NCI-H446 (cell line): ENCODE measurements around the gene TRIM36.
A peak's percentile ranks its signal among the peaks of the same experiment; 100 is the strongest.

Experiments used
- DNase-seq, 2 experiments: peaks; one replicate each; lab custom pipeline; 2025; lab: John Stamatoyannopoulos, UW

Gene TRIM36, protein sequence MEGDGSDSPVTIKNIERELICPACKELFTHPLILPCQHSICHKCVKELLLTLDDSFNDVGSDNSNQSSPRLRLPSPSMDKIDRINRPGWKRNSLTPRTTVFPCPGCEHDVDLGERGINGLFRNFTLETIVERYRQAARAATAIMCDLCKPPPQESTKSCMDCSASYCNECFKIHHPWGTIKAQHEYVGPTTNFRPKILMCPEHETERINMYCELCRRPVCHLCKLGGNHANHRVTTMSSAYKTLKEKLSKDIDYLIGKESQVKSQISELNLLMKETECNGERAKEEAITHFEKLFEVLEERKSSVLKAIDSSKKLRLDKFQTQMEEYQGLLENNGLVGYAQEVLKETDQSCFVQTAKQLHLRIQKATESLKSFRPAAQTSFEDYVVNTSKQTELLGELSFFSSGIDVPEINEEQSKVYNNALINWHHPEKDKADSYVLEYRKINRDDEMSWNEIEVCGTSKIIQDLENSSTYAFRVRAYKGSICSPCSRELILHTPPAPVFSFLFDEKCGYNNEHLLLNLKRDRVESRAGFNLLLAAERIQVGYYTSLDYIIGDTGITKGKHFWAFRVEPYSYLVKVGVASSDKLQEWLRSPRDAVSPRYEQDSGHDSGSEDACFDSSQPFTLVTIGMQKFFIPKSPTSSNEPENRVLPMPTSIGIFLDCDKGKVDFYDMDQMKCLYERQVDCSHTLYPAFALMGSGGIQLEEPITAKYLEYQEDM

DNA sequence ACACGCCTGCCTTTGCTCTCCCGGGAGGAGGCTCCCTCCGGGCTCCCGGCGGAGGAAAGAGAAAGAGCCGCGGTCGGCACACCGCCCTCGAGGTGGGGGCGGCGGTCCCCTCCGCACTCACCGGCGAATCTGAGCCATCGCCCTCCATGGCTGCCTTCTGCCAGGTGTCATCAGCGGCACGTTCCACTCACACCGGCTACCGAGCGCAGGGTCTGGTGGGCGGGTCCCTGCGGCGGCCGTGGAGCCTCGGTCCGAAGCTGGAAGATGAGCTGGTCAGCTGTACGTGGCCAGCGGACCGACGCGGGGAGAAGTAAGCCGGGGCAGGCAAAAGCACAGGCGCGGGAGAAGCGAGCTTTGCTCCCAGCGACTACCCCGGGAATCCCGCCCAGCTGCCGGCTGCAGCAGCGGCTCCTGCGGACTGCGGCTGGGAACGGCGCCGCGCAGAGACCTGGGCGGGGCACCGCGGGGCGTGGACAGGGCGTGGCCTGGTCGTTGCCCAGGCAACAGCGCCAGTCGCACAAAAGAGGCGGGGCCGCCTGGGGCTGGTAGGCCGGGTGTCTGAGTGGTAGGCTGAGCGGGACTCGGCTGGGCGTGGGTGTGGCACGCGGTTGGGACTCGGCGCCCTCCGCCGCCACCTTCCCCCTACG is at the start of gene TRIM36:
TSS of gene TRIM36 (minus strand) at position 422 of the 647 bp plus-strand sequence. CDS start at position 148, 274 bp downstream.
- peak; percentile 83 to 98 for DNase-seq

DNA sequence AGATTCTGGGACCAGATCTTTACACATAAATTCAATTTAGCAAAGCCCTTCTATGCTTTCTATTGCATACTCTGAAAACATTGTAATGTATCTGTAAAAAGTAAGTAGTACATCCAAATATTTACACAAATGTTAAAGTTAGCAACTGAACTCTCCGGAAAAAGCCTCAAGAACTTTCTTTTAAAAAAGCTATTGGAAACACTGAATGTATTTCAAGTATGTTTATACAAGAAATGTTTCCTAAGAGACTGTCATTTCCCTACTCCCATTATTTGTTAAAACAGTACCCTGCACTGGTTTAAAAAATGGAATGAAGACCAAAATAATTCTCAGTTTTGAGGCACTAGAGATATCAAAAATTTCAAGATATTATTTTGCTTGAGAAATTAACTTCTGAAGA is 44.8 kb upstream of the TRIM36 start:
- DNase-seq: no peak

DNA sequence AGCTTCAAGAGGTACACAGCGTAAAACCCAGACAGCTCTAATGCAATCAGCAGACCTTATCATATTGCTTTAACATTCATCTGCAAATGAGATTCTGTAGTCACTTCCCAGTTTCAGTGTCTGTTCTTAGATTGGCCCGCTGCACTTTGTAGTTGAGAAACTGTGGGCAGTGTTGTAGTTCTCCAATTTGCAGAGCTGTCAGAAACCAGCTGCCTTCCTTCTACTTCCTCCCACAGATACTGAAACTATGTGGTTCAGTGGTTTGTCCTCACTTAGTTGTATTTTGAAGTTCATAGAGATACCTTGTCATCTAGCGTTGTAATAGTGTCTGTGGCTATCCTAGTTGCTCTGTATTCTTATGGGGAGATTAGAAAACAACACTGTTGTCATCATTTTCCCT is 39.6 kb upstream of the TRIM36 start:
- no peak for DNase-seq

DNA sequence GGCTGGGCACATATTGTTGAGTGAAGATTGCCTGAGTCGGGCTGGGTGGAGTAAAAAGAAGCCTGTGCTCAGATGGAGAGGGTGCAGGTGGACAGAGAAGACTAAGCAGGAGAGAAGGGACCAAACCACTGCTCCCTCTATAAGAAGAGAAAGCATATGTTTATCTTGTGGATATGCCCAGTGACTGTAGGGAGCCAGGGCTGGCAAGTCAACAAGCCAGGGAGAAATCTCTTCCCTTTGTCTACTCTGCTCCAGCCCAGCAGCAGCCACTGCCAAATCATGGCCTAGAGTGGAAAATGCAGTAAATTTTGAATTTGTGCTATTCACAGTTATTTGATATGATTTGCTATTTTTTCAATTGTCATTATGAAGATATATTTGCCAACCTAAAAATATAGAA is 33.2 kb upstream of the TRIM36 start:
- DNase-seq: peak; percentile 7 to 27

DNA sequence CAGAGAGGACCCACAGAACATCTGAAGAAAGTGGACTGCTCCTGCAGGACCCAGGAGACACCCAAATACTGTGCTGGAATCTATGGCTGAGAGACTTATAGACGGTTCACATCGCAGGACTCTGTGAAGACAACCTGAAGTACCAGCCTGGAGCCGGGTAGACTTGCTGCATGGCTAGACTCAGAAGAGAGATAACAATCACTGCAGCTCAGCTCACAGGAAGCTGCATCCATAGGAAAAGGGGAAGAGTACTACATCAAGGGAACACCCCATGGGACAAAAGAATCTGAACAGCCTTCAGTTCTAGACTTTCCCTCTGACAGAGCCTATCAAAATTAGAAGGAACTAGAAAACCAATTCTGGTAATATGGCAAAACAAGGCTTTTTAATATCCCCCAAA is 26.5 kb upstream of the TRIM36 start:
- no peak for DNase-seq

DNA sequence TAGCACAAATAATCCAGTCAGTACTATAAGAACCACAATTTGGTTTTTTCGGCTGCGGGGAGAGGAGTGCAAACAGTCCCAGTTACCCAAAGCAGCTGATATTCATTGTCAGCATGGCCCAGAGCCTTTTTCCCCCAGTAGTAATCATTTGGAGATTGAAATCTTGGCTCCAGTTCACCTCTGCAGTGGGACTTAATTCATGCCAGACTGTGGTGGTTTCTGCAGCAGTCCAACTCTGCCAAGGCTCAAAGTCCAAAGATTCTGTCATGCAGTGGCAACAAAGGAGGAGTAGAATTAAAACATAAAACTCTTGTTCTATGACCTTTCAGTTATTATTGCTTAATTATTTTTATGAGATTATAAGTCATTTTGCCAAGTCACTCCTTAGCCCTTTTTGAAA is 25.0 kb upstream of the TRIM36 start:
- peak; percentile 64 to 85 for DNase-seq

DNA sequence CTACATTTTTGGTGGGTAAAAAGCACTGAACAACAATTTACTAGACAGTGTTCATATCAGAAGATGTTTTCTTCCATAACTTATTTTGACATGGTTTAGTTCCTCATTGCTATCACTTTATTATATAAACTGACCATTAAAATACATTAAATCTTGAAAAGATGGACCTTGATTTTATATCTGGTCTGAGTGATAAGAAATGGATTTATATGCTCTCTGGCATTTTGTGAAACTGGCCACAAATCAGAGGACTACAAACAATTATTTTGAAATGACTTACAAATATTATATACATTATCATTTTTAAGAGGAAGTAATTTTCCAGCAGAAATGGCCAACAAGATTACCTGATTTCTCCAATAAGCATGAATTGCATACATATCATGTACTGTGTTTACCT is 23.6 kb upstream of the TRIM36 start:
- no peak for DNase-seq

DNA sequence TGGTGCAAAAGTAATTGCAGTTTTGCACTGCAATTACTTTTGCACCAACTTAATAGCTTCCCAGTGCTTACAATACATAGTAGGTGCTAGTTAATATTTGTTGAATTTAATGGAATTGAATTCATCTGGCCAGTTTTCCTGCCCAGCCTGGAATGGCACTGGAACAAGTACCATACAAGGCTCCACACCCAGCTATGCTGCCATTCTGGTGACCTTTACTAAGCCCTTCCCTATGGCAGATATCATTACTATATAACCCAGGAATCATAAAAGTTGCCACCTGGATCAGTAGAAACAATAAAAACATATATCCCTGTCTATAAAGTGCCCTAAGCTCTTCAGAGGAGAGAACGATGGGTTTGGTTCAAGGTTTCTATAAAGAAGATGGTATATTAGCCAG is 22.4 kb upstream of the TRIM36 start:
- DNase-seq: no peak

DNA sequence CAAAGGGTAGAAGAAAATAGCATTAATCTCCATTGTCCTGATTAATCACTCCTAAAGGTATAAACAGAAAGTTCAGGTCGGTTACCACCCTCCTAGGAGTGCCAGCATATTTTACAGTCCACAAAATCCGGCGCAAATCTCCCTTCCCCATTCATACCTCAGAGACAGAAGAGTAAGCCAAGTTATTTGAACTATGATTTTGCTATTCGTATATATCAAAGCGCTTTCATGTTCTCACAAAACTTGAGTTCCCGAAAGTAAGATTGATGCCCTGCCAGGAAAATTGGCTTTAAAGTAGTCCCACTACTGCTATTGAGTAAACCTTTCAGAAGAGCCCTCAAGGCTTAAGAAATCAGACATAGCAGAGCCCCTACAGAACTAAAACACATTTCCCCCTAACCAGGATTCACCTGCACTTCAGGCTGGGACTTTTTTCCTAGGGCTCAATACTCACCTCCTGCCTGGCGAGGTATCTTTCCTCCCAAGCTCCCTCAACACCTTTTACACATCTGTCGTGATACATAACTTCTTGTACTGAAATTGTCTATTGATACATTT is 21.8 kb upstream of the TRIM36 start:
- no peak for DNase-seq

DNA sequence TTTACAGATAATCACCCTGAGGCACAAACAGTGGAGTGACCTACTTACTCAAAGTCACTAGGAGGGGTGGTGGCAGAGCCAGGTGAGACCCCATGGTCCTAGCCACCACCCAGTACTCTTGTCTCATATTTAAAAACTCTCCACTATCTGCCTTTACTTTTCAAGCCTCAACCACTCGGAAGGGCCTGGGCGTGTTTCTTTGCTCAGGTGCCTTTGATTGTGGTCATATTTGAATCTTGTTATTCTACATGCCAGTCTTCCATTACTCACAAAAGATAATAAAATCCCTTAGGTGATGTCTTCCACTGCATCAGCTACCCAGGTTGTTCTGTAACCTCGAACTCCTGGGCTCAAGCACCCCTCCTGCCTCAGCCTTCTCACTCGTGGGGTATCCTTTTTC is 20.7 kb upstream of the TRIM36 start:
- no peak for DNase-seq

DNA sequence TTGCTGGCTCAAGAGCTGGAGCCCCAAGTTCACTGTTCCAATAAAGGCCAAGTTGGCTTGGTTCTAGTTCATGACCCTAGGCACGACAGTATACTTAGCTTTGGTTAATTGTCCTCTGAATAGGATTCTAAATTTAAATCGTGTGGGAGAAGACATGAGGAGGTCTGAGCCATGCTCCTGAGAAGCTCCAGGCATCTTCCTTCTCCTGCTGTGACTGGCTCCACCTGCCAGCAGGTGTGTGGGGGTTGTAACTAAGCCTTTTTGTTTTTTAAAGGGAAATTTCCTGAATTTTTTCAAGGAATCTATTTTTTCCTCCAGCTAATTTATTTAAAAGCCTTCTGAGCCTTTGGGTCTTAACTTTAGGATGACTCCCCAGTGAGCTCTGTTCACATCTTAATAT is 20.2 kb upstream of the TRIM36 start:
- no peak for DNase-seq

DNA sequence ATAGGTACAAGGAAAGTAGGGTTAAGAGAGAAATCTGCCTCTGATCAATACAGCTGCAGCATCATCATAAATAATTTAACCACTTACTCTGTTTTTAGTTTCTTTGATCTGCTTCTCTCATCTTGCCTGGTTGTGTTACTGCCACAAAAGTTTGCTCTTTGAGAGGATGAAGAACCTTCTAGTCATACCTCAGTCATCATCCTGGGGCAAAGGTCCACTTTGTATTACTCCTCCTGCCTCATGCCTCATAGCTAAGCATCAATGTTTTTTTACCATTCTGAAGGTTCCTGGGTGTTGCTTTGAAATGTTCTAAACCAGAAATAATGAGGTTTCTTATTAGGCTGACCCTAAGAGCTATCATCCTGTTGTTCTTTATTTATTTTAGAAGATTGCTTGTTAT is 17.1 kb upstream of the TRIM36 start:
- no peak for DNase-seq

DNA sequence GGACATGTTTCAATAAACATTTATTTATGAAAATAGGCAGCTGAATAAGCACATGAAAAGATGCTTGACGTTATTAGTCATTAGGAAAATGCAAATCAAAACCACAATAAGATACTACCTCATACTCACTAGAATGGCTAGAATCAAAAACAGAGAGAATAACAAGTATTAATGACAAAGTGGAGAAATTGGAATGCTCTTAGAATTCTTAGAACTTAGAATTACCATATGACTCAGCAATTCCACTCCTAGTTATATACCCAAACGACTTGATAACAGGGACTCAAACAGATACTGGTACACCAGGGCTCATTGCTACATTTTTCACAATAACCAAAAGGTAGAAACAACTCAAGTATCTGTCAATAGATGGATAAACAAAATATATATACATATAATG is 15.1 kb upstream of the TRIM36 start:
- no peak for DNase-seq

DNA sequence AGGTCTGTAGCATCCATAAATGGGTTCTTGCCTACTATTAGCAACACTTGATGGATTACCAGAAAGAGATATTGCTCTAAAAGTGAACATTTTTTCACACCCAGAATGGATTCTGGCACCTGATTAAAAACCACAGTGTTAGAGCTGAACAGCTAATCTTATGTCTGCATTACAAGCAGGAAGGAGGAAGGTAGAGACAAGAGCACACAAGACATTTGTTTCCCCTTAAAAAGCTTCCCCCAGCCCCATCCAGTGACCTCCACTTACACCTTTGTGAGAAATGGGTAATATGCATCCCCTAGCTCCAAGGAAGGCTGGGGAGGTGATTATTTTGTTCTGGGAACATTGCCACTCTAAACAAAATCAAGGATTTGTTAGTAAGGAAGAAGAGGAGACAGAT is 12.0 kb upstream of the TRIM36 start:
- DNase-seq: no peak

DNA sequence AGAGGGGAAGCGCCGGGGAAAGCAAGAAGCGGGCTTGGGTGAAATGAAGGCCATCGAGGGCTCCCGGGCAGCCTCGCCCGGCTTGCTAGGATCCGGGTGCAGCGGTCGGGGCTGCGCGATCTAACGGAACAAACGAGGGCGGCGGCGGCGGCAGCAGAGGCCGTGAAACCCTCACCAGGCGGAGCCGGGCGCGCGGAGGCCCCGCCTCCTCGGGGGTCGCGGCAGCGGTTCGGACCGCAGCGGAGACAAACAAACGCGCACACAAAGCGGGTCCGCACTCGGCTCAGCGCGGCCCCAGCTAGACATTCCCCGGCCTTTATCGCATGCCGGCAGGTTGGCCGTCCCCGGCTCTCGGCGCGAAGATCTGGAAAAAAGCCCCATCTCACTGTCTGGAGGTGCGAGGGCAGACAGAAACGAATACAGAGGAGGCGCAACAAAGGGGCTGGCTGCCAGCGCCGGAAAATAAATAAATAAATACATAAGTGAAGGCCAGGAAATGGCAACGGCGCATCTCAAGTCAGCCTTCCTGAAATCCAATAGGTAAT is 10.5 kb upstream of the TRIM36 start:
- DNase-seq: peak in 1 of 2 experiments; percentile 52

DNA sequence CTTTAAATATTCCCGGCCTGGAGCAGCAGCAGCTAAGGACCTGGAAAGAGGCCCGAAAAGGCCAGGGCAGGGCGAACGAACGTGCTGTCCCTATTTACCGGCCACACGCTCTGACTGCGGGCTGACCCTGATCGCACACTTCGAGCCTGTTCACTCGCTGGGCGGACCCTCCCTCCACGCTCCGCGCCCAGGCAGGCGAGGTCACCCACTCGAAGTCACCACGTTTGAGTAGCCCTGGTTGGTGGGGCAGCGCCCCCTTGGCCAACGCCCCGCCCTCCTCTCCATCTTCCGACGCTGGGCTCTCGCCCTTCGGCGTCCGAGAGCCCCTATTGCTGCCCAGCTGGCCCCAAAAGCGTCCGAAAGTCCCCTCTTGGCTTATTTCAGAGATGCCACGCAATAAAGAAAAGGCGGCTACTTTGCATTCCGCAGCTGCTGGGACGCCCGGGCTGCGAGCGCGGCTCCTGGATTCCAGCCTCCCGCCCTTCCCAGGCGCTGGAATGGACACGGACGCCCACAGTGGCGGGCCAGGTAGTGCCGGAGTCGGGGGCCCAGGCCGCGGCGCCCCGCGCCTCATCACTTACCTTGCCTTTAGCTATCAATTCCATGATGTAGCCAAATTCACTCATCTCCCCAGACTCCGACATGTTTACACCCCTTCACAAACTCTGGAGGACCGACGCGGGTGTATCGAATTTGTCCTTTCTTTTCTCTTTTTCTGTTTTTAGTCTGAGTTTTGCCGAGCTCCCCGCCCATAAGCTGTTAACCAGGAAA is 9.9 kb upstream of the TRIM36 start:
- no peak for DNase-seq

DNA sequence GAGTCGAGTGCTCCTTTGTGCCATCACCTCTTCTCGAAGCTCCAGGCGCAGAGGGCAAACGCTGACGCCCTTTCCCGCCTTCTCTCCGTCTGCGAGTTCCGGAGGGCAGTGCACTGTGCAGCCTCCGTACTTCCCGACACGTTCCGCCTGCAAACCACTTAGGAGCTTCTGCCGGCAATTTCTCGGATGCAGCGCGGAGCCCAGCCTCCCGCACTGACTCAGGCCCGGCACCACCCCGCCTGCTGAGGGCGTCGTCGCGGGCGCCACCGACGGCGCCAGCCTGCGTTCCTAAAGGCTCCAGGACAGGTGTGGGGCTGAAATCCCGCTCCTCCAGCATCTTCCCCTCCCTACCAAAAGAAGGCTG is 9.3 kb upstream of the TRIM36 start:
- DNase-seq: no peak

DNA sequence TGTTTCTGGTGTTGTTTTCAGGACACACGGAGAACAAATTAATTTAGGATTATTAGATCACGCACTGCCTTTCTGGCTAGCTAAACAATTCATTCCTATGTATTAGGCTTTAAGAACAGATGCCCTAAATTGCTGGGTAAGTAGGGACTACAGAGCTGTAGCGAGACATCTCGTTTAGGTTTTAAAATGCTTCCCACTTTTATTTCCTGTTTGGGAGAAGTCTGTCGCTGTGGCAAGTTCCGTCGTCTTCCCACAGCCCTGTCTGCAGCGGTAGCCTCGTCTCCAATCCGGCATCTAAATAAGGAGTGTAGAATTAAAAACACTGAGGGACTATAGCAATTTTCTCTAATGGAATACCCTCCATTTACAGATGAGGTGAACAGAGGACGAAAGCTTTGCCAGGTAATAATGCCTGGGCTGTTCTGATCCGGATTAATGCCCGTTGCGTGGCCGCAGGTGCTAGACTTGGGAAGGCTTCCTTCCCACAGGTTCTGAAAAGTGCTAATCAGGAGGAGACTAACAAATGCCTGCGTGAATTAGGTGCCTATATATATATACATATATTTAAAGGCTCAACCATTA is 1.3 kb upstream of the TRIM36 start:
- DNase-seq: peak in 1 of 2 experiments; percentile 26

DNA sequence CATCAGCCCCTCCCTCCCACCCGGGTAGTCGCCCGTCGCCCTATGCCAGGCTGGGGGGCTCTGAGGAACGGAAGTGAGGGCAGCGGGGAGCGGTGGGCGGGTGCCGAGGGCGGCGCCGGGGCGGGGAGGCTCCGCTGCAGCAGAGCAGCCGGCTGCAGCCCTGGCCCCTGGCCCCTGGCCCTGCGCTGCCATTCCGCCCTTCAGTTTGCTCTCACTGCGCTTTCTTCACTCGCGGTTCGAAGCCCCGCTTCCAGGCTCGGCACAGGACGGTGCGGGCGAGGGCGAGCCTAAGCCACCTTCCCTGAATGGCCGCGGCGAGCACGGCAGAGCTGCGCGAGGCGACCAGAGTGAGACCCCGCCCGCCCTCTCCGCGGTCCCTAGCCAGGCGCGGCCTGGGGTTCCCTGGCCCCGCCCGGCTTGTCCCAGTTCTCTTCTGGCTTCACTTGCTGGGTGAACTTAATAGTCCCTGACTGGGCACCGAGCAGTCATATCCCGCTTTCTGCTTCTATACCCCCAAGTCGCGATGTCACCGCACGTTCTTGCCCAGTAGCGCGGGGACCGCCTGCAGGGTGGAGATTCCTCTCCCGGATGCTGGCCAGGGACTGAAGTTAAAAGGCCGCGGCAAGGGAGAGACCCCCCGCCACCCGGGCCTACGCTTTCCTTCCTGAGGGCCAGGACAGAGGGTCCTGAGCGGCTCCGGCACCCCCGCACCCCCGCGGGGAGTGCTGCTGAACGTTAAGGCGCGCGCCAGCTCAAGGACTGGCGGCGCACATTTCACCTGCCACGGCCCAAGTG is 623 bp upstream of the TRIM36 start:
- no peak for DNase-seq

DNA sequence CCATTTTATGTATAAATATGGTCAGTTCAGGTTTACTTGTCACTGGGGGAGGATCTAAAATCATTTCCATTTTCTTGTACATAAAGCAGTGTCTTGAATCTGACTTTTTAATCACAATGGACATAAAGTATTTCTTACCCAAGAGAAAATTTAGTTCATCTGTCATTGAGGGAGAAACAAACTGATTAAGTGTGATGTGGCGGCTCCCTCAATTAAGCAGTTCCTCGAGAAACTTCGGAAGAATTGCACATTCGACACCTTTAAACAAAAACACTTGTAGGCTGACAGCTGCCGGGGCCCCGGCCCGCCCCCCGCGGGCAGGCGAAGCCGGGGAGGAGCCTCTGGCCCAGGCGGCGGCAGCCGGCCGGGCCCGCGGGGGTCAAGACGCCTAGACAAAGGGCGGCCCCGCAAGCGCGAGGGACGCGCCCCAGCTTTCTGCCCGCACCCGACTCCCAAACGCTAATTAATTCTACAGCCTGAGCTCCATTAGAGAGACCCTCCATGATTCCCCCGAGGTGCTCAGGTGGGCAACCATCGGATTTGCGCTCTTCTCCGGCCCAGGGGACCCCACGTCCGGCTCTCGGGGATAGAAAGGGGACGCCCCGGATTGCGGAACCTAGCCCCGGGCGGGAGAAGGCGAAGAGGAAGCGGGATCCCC is 750 bp downstream of the TRIM36 start:
- DNase-seq: peak in 1 of 2 experiments; percentile 16
